ENCODE data around the gene GRAPL.
"Not testable (repeated sequence)": the region's sequence is repeated elsewhere in the genome, so short reads cannot be mapped to it uniquely, and the experiment has no call there.

DNA sequence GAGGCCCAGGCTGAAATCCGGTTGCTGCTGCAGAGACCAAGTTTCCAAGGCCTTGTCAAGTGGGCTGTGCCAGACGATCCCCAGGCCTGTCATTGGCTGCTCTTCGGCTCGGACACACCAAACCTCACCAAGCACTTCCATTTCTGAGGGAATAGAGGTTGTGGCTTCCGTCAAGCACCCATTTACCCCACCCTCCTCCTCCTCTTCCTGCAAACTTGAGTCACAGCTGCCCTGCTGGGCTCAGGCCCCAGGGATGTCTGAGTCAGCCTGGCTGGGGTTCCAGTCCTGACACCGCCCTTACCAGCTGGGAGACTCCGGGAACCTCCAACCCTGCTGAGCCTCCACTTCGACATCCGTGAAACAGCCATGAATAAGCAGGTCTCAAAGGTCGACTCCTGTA is 31.1 kb downstream of the GRAPL start:
- TF ChIP-seq, protein P1, sequence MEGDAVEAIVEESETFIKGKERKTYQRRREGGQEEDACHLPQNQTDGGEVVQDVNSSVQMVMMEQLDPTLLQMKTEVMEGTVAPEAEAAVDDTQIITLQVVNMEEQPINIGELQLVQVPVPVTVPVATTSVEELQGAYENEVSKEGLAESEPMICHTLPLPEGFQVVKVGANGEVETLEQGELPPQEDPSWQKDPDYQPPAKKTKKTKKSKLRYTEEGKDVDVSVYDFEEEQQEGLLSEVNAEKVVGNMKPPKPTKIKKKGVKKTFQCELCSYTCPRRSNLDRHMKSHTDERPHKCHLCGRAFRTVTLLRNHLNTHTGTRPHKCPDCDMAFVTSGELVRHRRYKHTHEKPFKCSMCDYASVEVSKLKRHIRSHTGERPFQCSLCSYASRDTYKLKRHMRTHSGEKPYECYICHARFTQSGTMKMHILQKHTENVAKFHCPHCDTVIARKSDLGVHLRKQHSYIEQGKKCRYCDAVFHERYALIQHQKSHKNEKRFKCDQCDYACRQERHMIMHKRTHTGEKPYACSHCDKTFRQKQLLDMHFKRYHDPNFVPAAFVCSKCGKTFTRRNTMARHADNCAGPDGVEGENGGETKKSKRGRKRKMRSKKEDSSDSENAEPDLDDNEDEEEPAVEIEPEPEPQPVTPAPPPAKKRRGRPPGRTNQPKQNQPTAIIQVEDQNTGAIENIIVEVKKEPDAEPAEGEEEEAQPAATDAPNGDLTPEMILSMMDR (IDR thresholded peaks at IDR 0.05; ENCODE audit: low read length): not testable (repeated sequence)
- TF ChIP-seq EZH2 (IDR thresholded peaks at IDR 0.05; ENCODE audit: borderline replicate concordance, low read length): not testable (repeated sequence)

Data from OCI-LY1 (cell line).